ENCODE measurements around the gene ZFYVE27.
"Not testable (repeated sequence)": the region's sequence is repeated elsewhere in the genome, so short reads cannot be mapped to it uniquely, and the experiment has no call there.

Gene ZFYVE27, protein sequence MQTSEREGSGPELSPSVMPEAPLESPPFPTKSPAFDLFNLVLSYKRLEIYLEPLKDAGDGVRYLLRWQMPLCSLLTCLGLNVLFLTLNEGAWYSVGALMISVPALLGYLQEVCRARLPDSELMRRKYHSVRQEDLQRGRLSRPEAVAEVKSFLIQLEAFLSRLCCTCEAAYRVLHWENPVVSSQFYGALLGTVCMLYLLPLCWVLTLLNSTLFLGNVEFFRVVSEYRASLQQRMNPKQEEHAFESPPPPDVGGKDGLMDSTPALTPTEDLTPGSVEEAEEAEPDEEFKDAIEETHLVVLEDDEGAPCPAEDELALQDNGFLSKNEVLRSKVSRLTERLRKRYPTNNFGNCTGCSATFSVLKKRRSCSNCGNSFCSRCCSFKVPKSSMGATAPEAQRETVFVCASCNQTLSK

DNA sequence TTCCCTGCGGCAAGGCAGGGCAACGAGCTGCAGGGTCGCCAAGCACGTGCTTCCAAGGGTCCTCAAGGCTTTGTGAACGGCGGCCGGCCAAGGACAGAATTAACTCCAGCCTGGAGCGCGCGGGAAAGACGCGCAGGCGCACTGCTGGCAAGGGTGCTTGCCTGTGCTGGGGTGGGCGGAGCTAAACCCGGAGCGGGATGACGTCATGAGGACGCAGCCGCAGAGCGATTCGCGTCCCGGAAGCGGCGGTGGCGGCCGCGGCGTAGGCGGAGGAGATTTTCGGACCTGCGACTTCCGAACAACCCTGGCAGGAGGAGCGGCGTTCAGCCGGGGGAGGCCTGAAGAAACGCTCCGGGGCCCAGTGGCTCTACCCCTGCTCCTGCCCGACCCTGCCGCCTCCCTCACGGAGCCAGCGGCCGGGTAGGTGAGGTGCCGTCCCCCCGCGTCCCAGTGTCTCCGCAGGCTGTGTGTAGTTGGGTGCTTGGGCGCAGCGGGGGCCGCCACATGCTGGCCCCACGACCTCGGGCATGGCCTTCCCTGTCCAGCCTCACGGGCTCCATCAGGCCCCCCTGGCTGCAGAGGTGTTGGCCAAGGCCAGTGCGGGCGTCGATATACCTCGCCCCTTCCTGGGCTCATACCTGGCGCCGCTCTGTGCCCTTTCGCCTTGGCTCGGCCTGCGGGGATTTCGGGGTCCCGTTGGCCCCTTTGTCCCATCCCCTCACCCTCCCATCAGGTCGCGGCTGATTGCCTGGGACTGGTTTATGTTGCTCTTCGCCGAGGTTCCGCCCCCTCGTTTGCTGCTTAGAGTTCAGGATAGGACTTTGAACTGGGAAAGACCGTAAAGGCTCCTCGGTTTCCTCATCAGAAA lies at the start of gene ZFYVE27:
ZFYVE27 (plus strand) TSS at position 227 of the 868 bp plus-strand sequence. CDS start 1,350 bp downstream, outside the sequence.
- peak within 1 kb of the TSS; percentile 99 for H3K4me3 ChIP-seq (ENCODE audit: low read depth, low read length)
- TF ChIP-seq CTCF (IDR thresholded peaks at IDR 0.05; ENCODE audit: insufficient read depth, low read depth, low read length, missing control alignments) = no peak
- DNase-seq (ENCODE audit: low read depth) = peak; percentile 98

GRCh38 chr10:97687785-97688781 lies 48.8 kb upstream of the ZFYVE27 start:
- peak overlapping the region; percentile 48 for H3K4me3 ChIP-seq (ENCODE audit: low read depth, low read length)
- no peak for DNase-seq (ENCODE audit: low read depth)
- TF ChIP-seq CTCF (IDR thresholded peaks at IDR 0.05; ENCODE audit: insufficient read depth, low read depth, low read length, missing control alignments) = no peak

- TF ChIP-seq CTCF (IDR thresholded peaks at IDR 0.05; ENCODE audit: insufficient read depth, low read depth, low read length, missing control alignments) = no peak
- DNase-seq (ENCODE audit: low read depth) = no peak
Observed at GRCh38 chr10:97689559-97690020, 47.3 kb upstream of the ZFYVE27 start.

GRCh38 chr10:97690133-97690532 lies 46.8 kb upstream of the ZFYVE27 start:
- no peak for TF ChIP-seq CTCF (IDR thresholded peaks at IDR 0.05; ENCODE audit: insufficient read depth, low read depth, low read length, missing control alignments)

More at GRCh38 chr10:97689559-97690020, 47.3 kb upstream of the ZFYVE27 start:
- H3K4me3 ChIP-seq (ENCODE audit: low read depth, low read length) = no peak overlapping the region

DNA sequence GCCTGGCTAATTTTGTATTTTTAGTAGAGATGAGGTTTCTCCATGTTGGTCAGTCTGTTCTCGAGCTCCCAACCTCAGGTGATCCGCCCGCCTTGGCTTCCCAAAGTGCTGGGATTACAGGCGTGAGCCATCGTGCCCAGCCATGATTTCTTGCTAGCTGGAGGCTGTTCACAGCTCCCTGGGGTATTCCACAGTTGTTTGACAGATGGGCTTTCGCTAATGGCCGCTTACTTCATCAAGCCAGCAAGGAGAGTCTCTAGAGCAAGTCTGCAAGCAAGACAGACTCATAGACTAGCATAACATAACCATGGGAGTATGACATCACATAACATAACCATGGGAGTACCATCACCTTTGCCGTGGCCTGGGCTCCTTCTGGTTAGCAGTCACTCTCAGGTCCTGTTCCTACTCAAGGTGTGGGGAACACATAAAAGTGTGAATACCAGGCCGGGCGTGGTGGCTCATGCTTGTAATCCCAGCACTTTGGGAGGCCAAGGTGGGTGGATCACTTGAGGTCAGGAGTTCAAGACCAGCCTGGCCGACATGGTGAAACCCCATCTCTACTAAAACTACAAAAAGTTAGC lies 38.8 kb upstream of the ZFYVE27 start:
- H3K4me3 ChIP-seq (ENCODE audit: low read depth, low read length); DNase-seq (ENCODE audit: low read depth): not testable (repeated sequence)

More at GRCh38 chr10:97690133-97690532, 46.8 kb upstream of the ZFYVE27 start:
- no peak for DNase-seq (ENCODE audit: low read depth)
- no peak overlapping the region for H3K4me3 ChIP-seq (ENCODE audit: low read depth, low read length)

GRCh38 chr10:97701438-97702069 lies 35.4 kb upstream of the ZFYVE27 start:
- TF ChIP-seq CTCF (IDR thresholded peaks at IDR 0.05; ENCODE audit: insufficient read depth, low read depth, low read length, missing control alignments) = peak; percentile 87
- DNase-seq (ENCODE audit: low read depth) = peak; percentile 76
- no peak overlapping the region for H3K4me3 ChIP-seq (ENCODE audit: low read depth, low read length)

Data from GM12865 (cell line).